Ovary (tissue), 3 donors: ENCODE results near the gene EPC2.

Source experiments
- POLR2A ChIP-seq: fragments of 450-650 bp; IDR thresholded peaks from one replicate; pipeline ENCODE4 v1.6.1; 2017; ENCODE audit warnings: antibody characterized with exemption, mild to moderate bottlenecking, moderate library complexity
- TF ChIP-seq, protein P1 (sequence below), 3 donors: fragments of 450-650 bp in 2 of 3; fragments of 200-600 bp in 1 of 3; IDR thresholded peaks; one replicate each; pipeline versions ENCODE4 v1.5.1 to v1.8.0; 2016 to 2022; ENCODE audit warnings: antibody characterized with exemption in 3 of 3, mild to moderate bottlenecking in 1 of 3
- donor health status: DM: no; HTN: no; CAD: no.

DNA sequence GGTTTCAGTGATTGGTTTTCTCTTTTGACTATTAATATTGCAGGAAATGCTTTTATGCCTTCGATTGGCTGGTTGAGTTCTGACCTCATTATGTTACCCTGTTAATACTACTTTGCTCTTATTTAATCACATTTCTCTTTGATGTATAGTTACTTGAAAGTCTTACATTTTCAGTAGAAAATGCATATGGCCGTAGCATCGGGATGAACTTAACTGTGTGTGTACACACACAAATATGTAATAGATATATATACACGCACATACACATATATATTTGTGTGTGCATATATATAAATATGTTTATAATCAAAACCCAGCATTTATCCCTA is 1.6 kb downstream of the EPC2 start:
- TF ChIP-seq, protein P1, sequence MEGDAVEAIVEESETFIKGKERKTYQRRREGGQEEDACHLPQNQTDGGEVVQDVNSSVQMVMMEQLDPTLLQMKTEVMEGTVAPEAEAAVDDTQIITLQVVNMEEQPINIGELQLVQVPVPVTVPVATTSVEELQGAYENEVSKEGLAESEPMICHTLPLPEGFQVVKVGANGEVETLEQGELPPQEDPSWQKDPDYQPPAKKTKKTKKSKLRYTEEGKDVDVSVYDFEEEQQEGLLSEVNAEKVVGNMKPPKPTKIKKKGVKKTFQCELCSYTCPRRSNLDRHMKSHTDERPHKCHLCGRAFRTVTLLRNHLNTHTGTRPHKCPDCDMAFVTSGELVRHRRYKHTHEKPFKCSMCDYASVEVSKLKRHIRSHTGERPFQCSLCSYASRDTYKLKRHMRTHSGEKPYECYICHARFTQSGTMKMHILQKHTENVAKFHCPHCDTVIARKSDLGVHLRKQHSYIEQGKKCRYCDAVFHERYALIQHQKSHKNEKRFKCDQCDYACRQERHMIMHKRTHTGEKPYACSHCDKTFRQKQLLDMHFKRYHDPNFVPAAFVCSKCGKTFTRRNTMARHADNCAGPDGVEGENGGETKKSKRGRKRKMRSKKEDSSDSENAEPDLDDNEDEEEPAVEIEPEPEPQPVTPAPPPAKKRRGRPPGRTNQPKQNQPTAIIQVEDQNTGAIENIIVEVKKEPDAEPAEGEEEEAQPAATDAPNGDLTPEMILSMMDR (IDR thresholded peaks at IDR 0.05) = no peak
- no peak for TF ChIP-seq POLR2A
